GM21529 (cell line): ENCODE measurements around the gene AIRE.

Experiments used
- ATAC-seq: cut with Tn5 transposase; IDR thresholded peaks from one replicate; pipeline ENCODE4 v1.9.1; 2021; ENCODE audit not compliant: unreplicated experiment

Gene AIRE

GRCh38 chr21:44322621-44323325 is 37.1 kb downstream of the AIRE start:
- no peak for ATAC-seq

- no peak for ATAC-seq
Measured at GRCh38 chr21:44323591-44323990, 37.9 kb downstream of the AIRE start.

- no peak for ATAC-seq
Measured at GRCh38 chr21:44324106-44324853, 38.6 kb downstream of the AIRE start.

GRCh38 chr21:44324854-44325107 is 39.1 kb downstream of the AIRE start:
- no peak for ATAC-seq

GRCh38 chr21:44325386-44326271 is 40.0 kb downstream of the AIRE start:
- no peak for ATAC-seq

- ATAC-seq, result no peak
Measured at GRCh38 chr21:44326272-44326647, 40.6 kb downstream of the AIRE start.

- no peak for ATAC-seq
Measured at GRCh38 chr21:44326716-44327602, 41.3 kb downstream of the AIRE start.

GRCh38 chr21:44327603-44327974 is 41.9 kb downstream of the AIRE start:
- no peak for ATAC-seq

GRCh38 chr21:44328242-44328895 is 42.7 kb downstream of the AIRE start:
- ATAC-seq, result no peak

- no peak for ATAC-seq
Measured at GRCh38 chr21:44329086-44329889, 43.6 kb downstream of the AIRE start.

GRCh38 chr21:44329971-44330681 is 44.5 kb downstream of the AIRE start:
- ATAC-seq, result no peak

GRCh38 chr21:44330698-44331097 is 45.0 kb downstream of the AIRE start:
- ATAC-seq, result no peak

GRCh38 chr21:44331209-44331608 is 45.5 kb downstream of the AIRE start:
- no peak for ATAC-seq

GRCh38 chr21:44331650-44332307 is 46.1 kb downstream of the AIRE start:
- ATAC-seq, result no peak

- ATAC-seq, result no peak
Measured at GRCh38 chr21:44332383-44332782, 46.7 kb downstream of the AIRE start.

- ATAC-seq, result no peak
Measured at GRCh38 chr21:44332965-44333364, 47.3 kb downstream of the AIRE start.

- ATAC-seq, result no peak
Measured at GRCh38 chr21:44333509-44334328, 48.0 kb downstream of the AIRE start.
